Endothelial cell of umbilical vein (primary cell): ENCODE data around the gene LILRA5. TPM values are rescaled to one million over a fixed set of nuclear protein-coding genes. Genes with fewer than 3 reads are reported as not detected.

Experiments
- BruUV-seq: library from RNA; stranded (reverse); fragments of 400-500 nt; replicated peaks from 2 replicates; lab custom pipeline; 2021; lab: Mats Ljungman, UMichigan
- CTCF ChIA-PET: fragments of 300-600, 350-600 bp; sonication (Branson Sonifier 250); formaldehyde crosslinking; loops from one replicate; lab custom pipeline; 2021; ENCODE audit warnings: antibody characterized with exemption, inconsistent platforms; lab: Charles Lee
- POLR2A ChIA-PET: fragments of 300-600, 350-600 bp; sonication (Branson Sonifier 250); formaldehyde crosslinking; loops from one replicate; lab custom pipeline; 2021; ENCODE audit warnings: antibody characterized with exemption, inconsistent platforms; lab: Charles Lee
- DNase-seq: peaks from one replicate; pipeline ENCODE4 v3.0.0-alpha.2; 2011; ENCODE audit warnings: low read depth, low spot score
- FAIRE-seq: peaks from 2 replicates; lab custom pipeline; 2011; peaks lifted over from hg19 to GRCh38; lab: Jason Lieb, UNC
- H2AFZ ChIP-seq: 2 replicates; pipeline ENCODE4 v1.6.0; 2012; ENCODE audit warnings: low read depth, low read length, control low read depth, inconsistent platforms
- H3K27ac ChIP-seq: 2 replicates; pipeline ENCODE4 v1.5.1; 2011; ENCODE audit warnings: low read depth, mild to moderate bottlenecking, control low read depth, low read length, moderate library complexity; ENCODE audit not compliant: insufficient read depth
- H3K27me3 ChIP-seq, 2 experiments: 2 replicates each; pipeline versions ENCODE4 v1.6.0 to v1.6.1; 2011; ENCODE audit warnings: low read length in 2 of 2, mixed read lengths in 1 of 2; ENCODE audit not compliant: control insufficient read depth in 2 of 2, insufficient read depth in 2 of 2
- H3K36me3 ChIP-seq, 2 experiments: 2 replicates in 1 of 2; 3 replicates in 1 of 2; pipeline ENCODE4 v1.5.1; 2011; ENCODE audit warnings: low read length in 2 of 2, mild to moderate bottlenecking in 1 of 2, moderate library complexity in 1 of 2; ENCODE audit not compliant: control insufficient read depth in 2 of 2, insufficient read depth in 2 of 2; ENCODE audit errors: extremely low read depth in 1 of 2
- H3K4me1 ChIP-seq: 3 replicates; pipeline ENCODE4 v1.5.1; 2011; ENCODE audit warnings: mild to moderate bottlenecking, low read length; ENCODE audit not compliant: control insufficient read depth, insufficient read depth; ENCODE audit errors: extremely low read depth
- H3K4me2 ChIP-seq: 2 replicates; pipeline ENCODE4 v1.6.1; 2011; ENCODE audit warnings: low read length, control low read depth, mixed read lengths; ENCODE audit not compliant: insufficient read depth
- H3K4me3 ChIP-seq, 3 experiments: fragments of 200-600 bp in 1 of 3; sonication (generic), shearing (Covaris generic) in 1 of 3; replicated peaks in 1 of 3; 2 replicates each; pipeline ENCODE4 v1.5.1; 2011 to 2016; ENCODE audit warnings: control low read depth in 3 of 3, low read length in 3 of 3, mild to moderate bottlenecking in 2 of 3, inconsistent platforms in 1 of 3, low read depth in 1 of 3, moderate library complexity in 1 of 3; ENCODE audit not compliant: insufficient read depth in 1 of 3
- H3K79me2 ChIP-seq: 2 replicates; pipeline ENCODE4 v1.6.0; 2012; ENCODE audit warnings: low read length, inconsistent platforms; ENCODE audit not compliant: control insufficient read depth, insufficient read depth
- H3K9ac ChIP-seq: replicated peaks from 2 replicates; pipeline ENCODE3; 2011; ENCODE audit warnings: low read length, control low read depth; ENCODE audit not compliant: insufficient read depth; ENCODE audit errors: extremely low read depth
- H3K9me1 ChIP-seq: replicated peaks from 3 replicates; pipeline ENCODE4 v1.6.0; 2011; ENCODE audit warnings: mild to moderate bottlenecking, low read length; ENCODE audit not compliant: control insufficient read depth, insufficient read depth; ENCODE audit errors: extremely low read depth
- H3K9me3 ChIP-seq: replicated peaks from 2 replicates; pipeline ENCODE4 v1.5.1; 2012; ENCODE audit warnings: low read length, inconsistent platforms; ENCODE audit not compliant: control insufficient read depth, insufficient read depth
- H4K20me1 ChIP-seq: replicated peaks from 2 replicates; pipeline ENCODE3; 2011; ENCODE audit warnings: mild to moderate bottlenecking, low read length; ENCODE audit not compliant: control insufficient read depth, insufficient read depth; ENCODE audit errors: extremely low read depth
- EZH2 ChIP-seq: IDR thresholded peaks from 2 replicates; pipeline ENCODE4 v1.6.1; 2012; ENCODE audit warnings: borderline replicate concordance, low read depth, mild to moderate bottlenecking, moderate library complexity, low read length, inconsistent platforms; ENCODE audit not compliant: severe bottlenecking
- FOS ChIP-seq: IDR thresholded peaks from 2 replicates; pipeline ENCODE4 v1.6.1; 2011; ENCODE audit warnings: mild to moderate bottlenecking, low read length, moderate library complexity, borderline replicate concordance; ENCODE audit not compliant: insufficient read depth
- GATA2 ChIP-seq: IDR thresholded peaks from 2 replicates; pipeline ENCODE4 v1.7.0; 2011; ENCODE audit warnings: low read depth, mild to moderate bottlenecking, moderate library complexity, mixed read lengths, low read length; ENCODE audit not compliant: insufficient read length, insufficient read depth
- JUN ChIP-seq: IDR thresholded peaks from 2 replicates; pipeline ENCODE4 v1.6.1; 2011; ENCODE audit warnings: borderline replicate concordance, low read depth; ENCODE audit not compliant: insufficient read length, insufficient read depth
- MYC ChIP-seq: IDR thresholded peaks from one replicate; pipeline ENCODE4 v1.6.1; 2011; ENCODE audit warnings: mild to moderate bottlenecking, low read depth, low read length
- POLR2A ChIP-seq: IDR thresholded peaks from 2 replicates; pipeline ENCODE4 v1.6.1; 2012; ENCODE audit warnings: low read depth, mild to moderate bottlenecking, control low read depth, low read length
- POLR2AphosphoS5 ChIP-seq: IDR thresholded peaks from 2 replicates; pipeline ENCODE4 v1.6.1; 2012; ENCODE audit warnings: low read depth, mild to moderate bottlenecking, control low read depth, low read length, moderate library complexity; ENCODE audit not compliant: insufficient read depth
- dilution Hi-C: fragments of 300-500 bp; cut with MboI; formaldehyde crosslinking; loops from one replicate; pipeline ENCODE4 v1.15.0; 2019; ENCODE audit warnings: low sequenced_read_pairs; ENCODE audit not compliant: extremely low pct_ligation_motif_present
- intact Hi-C: fragments of 100-400 bp; cut with micrococcal nuclease; formaldehyde crosslinking; loops from one replicate; pipeline ENCODE4 v1.10.0; 2022
- polyA plus RNA-seq, 4 experiments: library from polyadenylated mRNA; depleted of rRNA in 3 of 4; stranded (reverse) in 3 of 4; unstranded in 1 of 4; fragments of >200 nt; gene quantifications; 2 replicates each; pipeline versions ENCODE4 v1.2.1 to v1.2.3, GENCODE V29; 2011 to 2012; ENCODE audit warnings: missing spikeins in 1 of 4
- total RNA-seq: library from RNA; stranded (reverse); gene quantifications from 2 replicates; pipeline ENCODE4 v1.2.3, GENCODE V29; 2021
- TF ChIP-seq, protein P1 (sequence below), 2 donors: IDR thresholded peaks; 1 replicate in 1 of 2; 2 replicates in 1 of 2; pipeline ENCODE4 v1.5.1; 2011; ENCODE audit warnings: low read length in 2 of 2, mild to moderate bottlenecking in 2 of 2, moderate library complexity in 2 of 2, control low read depth in 1 of 2, inconsistent platforms in 1 of 2, low read depth in 1 of 2; ENCODE audit not compliant: insufficient read depth in 1 of 2; ENCODE audit errors: extremely low read depth in 1 of 2
- TF ChIP-seq, protein P2 (sequence below): IDR thresholded peaks from 2 replicates; pipeline ENCODE4 v1.6.1; 2011; ENCODE audit not compliant: insufficient read depth, insufficient read length

The LILRA5 gene
- total and polyA plus RNA-seq, 2 donors (not counting 3 experiments of a cell fraction or from before 2014, with no cell fraction given): not detected

DNA sequence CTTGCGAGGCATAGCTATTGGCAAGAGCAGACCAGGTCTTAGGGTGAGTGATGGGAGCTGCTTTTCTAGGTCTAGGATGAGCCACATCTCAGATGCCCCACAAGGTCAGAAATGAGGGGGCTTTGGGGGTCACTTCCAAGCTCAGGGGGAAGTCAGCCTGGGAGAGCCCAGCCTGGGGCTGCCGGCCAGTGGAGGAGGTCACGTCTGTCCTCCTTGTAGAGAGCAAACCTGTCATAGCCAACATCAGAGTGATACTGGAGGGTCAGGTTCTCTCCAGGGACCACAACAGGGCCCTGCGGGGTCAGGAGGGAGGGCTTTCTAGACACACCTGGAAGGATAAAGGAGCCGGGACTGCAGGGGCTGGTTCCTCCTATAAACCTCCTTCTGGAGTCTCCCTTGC lies 2.4 kb downstream of the LILRA5 start:
- CTCF ChIA-PET: interaction anchor here (0.8 to 1.0 kb wide), 2 partner anchors 14 to 45 kb away, joined by 3 to 4 read pairs; no protein-coding TSS in a partner anchor
- H3K27me3 ChIP-seq: no peaks in the 10 kb centered on the region
- POLR2A ChIA-PET: no interaction called here
- FAIRE-seq: no peak
- H4K20me1 ChIP-seq: no peaks in the 10 kb centered on the region
- H3K79me2 ChIP-seq: no peaks in the 10 kb centered on the region
- intact Hi-C loops: no loop called here
- H3K4me3 ChIP-seq: no peak overlapping the region
- no peak for TF ChIP-seq POLR2A
- no peak for TF ChIP-seq POLR2AphosphoS5
- DNase-seq: no peak
- H3K27ac ChIP-seq: no peak overlapping the region
- H3K4me2 ChIP-seq: no peak overlapping the region
- dilution Hi-C loops: no loop called here
- H2AFZ ChIP-seq: no peak overlapping the region
- H3K9ac ChIP-seq: no peak overlapping the region
- H3K4me1 ChIP-seq: no peaks in the 10 kb centered on the region
- BruUV-seq: no TSS peak
- no peaks in the 10 kb centered on the region for H3K9me3 ChIP-seq
- H3K36me3 ChIP-seq: no peaks in the 10 kb centered on the region
- no peaks in the 10 kb centered on the region for H3K9me1 ChIP-seq

DNA sequence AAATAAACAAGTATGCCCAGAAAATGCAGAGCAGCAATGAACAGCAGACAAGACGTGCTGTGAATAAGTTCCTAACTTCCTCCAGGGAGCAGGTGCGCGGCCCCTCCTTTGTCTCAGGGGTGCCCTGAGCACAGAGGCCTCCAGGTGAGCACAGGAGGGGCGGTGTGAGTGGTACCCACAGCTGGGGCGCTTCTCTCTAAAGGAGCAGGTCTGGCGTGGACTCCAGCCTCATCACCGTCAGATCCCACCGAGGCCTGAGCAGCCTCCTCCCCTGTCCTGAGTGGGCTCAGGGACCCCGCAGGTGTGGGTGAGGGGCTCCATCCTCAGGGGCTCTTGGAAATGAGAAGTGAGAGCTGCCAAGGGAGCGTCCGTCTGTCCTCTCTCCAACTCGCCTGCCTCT lies 3.2 kb downstream of the LILRA5 start:
- H3K27ac ChIP-seq: no peak overlapping the region
- intact Hi-C loops: no loop called here
- H4K20me1 ChIP-seq: no peaks in the 10 kb centered on the region
- ChIA-PET POLR2A (no interaction called here), CTCF (interaction anchor here (0.8 to 1.0 kb wide), 2 partner anchors 15 to 44 kb away, joined by 3 to 4 read pairs; no protein-coding TSS in a partner anchor)
- no peaks in the 10 kb centered on the region for H3K9me3 ChIP-seq
- H2AFZ ChIP-seq: no peak overlapping the region
- H3K9me1 ChIP-seq: no peaks in the 10 kb centered on the region
- H3K9ac ChIP-seq: no peak overlapping the region
- dilution Hi-C loops: no loop called here
- H3K4me1 ChIP-seq: no peaks in the 10 kb centered on the region
- no peaks in the 10 kb centered on the region for H3K27me3 ChIP-seq
- H3K4me2 ChIP-seq: no peak overlapping the region
- H3K79me2 ChIP-seq: no peaks in the 10 kb centered on the region
- no peaks in the 10 kb centered on the region for H3K36me3 ChIP-seq
- no peak for DNase-seq
- no peak for TF ChIP-seq POLR2AphosphoS5
- TF ChIP-seq, protein P1, sequence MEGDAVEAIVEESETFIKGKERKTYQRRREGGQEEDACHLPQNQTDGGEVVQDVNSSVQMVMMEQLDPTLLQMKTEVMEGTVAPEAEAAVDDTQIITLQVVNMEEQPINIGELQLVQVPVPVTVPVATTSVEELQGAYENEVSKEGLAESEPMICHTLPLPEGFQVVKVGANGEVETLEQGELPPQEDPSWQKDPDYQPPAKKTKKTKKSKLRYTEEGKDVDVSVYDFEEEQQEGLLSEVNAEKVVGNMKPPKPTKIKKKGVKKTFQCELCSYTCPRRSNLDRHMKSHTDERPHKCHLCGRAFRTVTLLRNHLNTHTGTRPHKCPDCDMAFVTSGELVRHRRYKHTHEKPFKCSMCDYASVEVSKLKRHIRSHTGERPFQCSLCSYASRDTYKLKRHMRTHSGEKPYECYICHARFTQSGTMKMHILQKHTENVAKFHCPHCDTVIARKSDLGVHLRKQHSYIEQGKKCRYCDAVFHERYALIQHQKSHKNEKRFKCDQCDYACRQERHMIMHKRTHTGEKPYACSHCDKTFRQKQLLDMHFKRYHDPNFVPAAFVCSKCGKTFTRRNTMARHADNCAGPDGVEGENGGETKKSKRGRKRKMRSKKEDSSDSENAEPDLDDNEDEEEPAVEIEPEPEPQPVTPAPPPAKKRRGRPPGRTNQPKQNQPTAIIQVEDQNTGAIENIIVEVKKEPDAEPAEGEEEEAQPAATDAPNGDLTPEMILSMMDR (IDR thresholded peaks at IDR 0.05; ENCODE audit: extremely low read depth in 1 of 2, insufficient read depth in 1 of 2, low read depth in 1 of 2, low read length in 2 of 2): no peak
- no peak for TF ChIP-seq JUN
- TF ChIP-seq EZH2: no peak
- TF ChIP-seq MYC: no peak
- TF ChIP-seq, protein P2, sequence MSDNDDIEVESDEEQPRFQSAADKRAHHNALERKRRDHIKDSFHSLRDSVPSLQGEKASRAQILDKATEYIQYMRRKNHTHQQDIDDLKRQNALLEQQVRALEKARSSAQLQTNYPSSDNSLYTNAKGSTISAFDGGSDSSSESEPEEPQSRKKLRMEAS: no peak
- TF ChIP-seq GATA2: no peak
- TF ChIP-seq FOS: no peak
- TF ChIP-seq POLR2A: no peak
- no peak overlapping the region for H3K4me3 ChIP-seq
- no TSS peak for BruUV-seq
- no peak for FAIRE-seq
